ENCODE results near the gene SMURF2.

- TF ChIP-seq PTTG1 (tag; IDR thresholded peaks at IDR 0.05; ENCODE audit: low read depth) (no peak), RNF2 (IDR thresholded peaks at IDR 0.05) (no peak), CTCF (IDR thresholded peaks at IDR 0.05 in 2 of 3, conservative IDR thresholded peaks at IDR 0.05 in 1 of 3; ENCODE audit: insufficient read depth in 2 of 3, low read depth in 1 of 3, low read length in 3 of 3) (no peak), RNF219 (CRISPR knock-in tag; IDR thresholded peaks at IDR 0.05) (no peak), CBX5 (IDR thresholded peaks at IDR 0.05; ENCODE audit: borderline replicate concordance, low read depth) (no peak), E2F6 (IDR thresholded peaks at IDR 0.05; ENCODE audit: borderline replicate concordance in 1 of 2, extremely low read depth in 1 of 2, insufficient read depth in 1 of 2, insufficient read length in 1 of 2, low read depth in 1 of 2, low read length in 1 of 2, poor library complexity in 1 of 2, severe bottlenecking in 1 of 2) (no peak)
Measured at GRCh38 chr17:64611369-64611768, 50.7 kb downstream of the SMURF2 start.

All from K562 (cell line).